ENCODE results near the gene ITGB6. TPM values are rescaled to one million over a fixed set of nuclear protein-coding genes. Genes with fewer than 3 reads are reported as not detected.
"Not testable (repeated sequence)": the region's sequence is repeated elsewhere in the genome, so short reads cannot be mapped to it uniquely, and the experiment has no call there.

The ITGB6 gene
- total RNA-seq, 2 experiments from 2014 or later = not detected

- CTCF ChIA-PET, POLR2A ChIA-PET: not testable (repeated sequence)
Observed at GRCh38 chr2:160148419-160148818, 51.7 kb downstream of the ITGB6 start.

DNA sequence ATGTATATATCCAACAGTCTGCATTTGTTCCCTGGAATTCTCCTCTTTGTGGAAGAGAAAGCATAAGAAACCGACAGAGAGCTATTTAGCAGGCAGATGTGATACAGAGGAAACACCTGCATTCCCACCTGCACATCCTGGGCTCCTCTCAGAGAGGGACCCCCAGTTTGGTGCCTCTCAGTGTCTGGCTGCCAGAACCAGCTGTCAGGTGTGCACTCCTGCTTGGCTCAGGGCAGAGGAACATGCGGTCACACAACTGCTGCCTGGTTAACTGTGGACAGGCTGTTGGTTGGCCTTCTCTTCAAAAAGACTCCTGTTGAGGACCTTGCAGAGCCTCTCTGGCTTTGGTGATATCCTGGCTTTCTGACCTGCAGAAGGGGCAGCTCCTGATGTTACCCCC, 54.6 kb downstream of the ITGB6 start:
- POLR2A ChIA-PET = no interaction called here
- CTCF ChIA-PET = interaction anchor here (0.6 kb wide), 1 partner anchor 178 kb away, joined by 3 read pairs; no protein-coding TSS in a partner anchor

DNA sequence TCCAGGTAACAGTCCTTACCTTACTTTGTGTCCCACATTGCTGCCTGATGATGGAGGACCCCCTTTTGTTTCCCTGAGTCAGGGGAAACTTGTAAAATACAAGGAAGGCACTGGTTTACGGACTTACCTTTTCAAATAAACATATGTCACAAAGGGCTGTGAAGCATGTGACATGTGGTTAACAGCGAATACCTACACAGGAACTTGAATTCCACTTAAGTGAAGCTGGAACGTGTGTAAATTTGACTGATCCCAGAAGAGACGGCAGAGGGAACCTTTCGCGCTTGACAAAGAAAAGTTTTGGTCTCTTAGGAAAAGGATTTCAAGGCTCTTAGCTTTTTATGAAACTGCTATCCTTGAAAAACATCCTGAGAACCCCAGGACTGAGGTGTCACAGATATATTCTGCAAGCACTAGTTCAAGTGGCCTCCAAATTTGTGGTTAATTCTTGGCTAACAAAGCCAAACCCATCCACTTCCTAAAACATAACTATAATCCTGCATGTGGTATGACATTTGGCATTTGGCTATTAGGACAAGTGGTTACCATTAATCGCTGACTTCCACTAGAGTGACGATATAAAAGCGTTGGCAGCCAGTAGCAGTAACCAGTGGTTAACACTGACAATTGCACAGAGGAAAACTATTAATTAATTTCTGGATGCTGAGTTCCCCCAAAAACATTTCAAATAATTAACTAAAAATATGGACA, 55.6 kb downstream of the ITGB6 start:
- POLR2A ChIA-PET = no interaction called here

DNA sequence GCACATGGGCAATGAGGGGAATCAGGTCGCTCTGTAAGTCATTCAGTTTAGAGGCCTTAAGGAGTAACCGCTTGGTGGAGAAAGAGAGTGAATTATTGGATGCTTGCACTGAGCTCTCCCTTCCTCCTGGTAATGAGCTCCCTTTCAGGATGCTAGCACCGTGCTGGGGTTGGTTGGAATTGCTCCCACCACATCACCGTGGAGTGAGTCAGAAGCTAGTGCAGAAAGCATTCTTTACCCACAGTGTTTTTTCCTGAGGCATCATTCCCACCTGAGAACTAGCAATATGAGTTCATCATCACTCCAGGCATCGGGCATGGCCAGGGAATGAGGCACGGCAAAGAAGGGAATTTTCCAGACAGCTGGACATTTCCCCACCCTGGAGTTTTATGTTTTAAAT, 57.6 kb downstream of the ITGB6 start:
- POLR2A ChIA-PET = no interaction called here
- CTCF ChIA-PET = no interaction called here

More for the DNA sequence above, 55.6 kb downstream of the ITGB6 start:
- CTCF ChIA-PET = no interaction called here

- ChIA-PET CTCF (no interaction called here), POLR2A (no interaction called here)
Observed at GRCh38 chr2:160141912-160142311, 58.2 kb downstream of the ITGB6 start.

GRCh38 chr2:160141419-160141818, 58.7 kb downstream of the ITGB6 start:
- CTCF ChIA-PET = no interaction called here

GRCh38 chr2:160140471-160140870, 59.6 kb downstream of the ITGB6 start:
- POLR2A ChIA-PET = no interaction called here
- CTCF ChIA-PET = no interaction called here

More at GRCh38 chr2:160141419-160141818, 58.7 kb downstream of the ITGB6 start:
- POLR2A ChIA-PET = no interaction called here

DNA sequence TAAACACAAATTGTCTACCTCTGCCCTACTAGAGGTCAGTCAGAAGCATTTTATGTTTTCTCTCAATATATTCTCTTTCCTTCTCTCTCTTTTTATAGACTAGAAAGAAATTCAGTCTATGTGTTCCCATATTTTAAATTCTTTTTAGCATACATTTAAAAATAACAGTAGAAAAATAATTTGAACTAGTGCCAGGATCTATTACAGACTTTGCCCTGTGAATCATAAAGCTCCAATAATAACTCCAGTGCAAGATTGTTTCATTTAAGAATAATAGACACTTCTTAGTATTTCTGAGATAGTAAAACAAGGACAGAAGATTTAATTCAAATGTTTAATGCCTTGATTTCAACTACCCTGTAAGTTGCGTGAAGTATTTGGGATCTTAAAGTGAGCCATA, 60.1 kb downstream of the ITGB6 start:
- ChIA-PET CTCF (no interaction called here), POLR2A (no interaction called here)

GRCh38 chr2:160139350-160139749, 60.7 kb downstream of the ITGB6 start:
- POLR2A ChIA-PET = no interaction called here
- CTCF ChIA-PET = no interaction called here

DNA sequence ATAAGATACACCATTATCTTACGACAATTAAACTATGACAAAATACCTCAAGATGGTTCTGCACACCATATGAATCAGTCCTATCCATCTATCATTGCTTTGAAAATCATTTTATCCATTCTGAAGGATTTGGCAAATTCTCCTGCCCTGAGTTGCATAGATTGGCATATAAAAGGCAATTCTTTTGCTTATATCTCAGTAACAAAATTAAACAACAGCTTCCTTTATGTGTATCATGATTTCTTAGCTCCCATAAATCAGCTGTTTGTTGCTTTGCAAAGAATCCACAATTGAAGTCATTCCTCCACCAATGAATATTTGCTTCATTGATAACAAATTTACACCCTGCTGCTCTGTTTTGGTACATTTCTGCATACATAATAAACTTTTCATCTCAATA, 61.7 kb downstream of the ITGB6 start:
- ChIA-PET CTCF (no interaction called here), POLR2A (no interaction called here)

DNA sequence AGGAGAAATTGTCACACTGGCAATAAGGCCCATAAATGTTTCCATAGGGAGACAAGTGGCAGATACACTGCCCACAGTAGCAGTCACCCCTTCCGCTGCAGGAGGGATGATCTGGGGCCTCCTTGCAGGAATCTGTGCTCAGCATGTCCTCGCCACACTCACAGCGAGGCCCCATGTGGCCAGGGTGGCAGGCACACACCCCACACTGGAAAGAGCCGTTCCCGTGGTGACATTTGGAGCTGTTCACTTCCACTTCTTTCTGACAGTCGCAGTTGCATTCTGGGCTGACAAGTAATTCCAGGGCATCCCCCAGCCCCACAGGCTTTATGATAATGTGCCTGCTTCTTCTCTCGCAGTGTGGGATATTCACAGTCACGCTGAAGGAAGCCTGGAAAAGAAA, 62.6 kb downstream of the ITGB6 start:
- ChIA-PET CTCF (no interaction called here), POLR2A (no interaction called here)

DNA sequence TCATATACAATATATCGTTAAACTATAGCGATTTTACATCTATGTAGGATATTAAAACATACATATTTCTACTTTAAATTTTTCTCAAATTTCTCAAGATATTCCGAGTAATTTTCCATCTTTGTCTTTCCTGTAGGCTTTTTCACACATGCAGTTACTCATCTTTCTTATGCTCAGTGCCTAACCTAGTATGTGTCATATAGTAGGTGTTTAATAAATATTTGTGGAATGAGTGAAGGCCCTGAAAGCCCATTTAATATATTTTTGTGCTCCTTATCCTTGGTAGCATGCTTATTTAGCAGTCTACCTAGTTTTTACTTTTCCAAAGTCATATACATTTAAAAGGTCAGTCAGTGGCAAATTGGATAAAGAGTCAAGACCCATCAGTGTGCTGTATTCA, 67.3 kb downstream of the ITGB6 start:
- ChIA-PET POLR2A (no interaction called here), CTCF (no interaction called here)

GRCh38 chr2:160126756-160127155, 73.3 kb downstream of the ITGB6 start:
- ChIA-PET CTCF (no interaction called here), POLR2A (no interaction called here)

GRCh38 chr2:160126315-160126714, 73.8 kb downstream of the ITGB6 start:
- ChIA-PET CTCF (no interaction called here), POLR2A (no interaction called here)

- POLR2A ChIA-PET = no interaction called here
- CTCF ChIA-PET = no interaction called here
Observed at GRCh38 chr2:160125828-160126227, 74.2 kb downstream of the ITGB6 start.

DNA sequence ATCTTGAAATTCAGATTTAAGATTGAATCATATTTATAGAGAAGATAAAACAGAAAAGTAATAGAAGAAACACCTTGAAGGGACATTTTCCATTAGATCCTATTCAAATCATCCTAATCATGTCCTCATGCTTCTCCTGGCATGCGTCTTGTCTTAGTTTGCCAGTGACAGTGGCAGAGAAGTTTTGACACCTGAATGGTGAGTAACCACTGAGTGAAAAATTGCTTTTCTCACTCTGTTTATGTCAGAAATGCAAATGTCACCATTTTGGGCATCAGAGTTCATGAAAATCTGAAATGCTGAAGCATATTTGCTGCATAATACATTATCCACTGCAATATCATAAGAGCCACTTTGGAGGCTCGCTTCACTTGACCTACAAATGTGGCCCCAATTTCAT, 74.7 kb downstream of the ITGB6 start:
- CTCF ChIA-PET = no interaction called here
- POLR2A ChIA-PET = no interaction called here

DNA sequence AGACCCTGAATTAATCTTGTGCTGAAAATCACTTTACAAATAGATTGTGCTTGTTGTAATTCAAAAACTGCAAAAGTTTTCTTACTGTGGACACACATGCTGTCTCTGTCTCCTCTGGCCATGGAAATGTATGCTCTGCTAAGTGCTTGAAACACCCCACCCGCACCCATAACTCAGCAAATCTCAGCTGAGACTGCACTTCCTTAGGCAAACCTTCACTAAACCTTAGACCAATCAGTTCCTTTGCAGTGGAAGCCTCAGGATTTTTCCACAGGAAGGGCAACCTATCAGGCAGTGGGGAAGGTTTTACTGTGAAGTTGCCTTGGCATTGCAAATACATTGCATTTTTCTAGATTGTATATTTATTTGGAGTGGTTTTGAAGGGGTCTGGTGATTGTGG, 75.5 kb downstream of the ITGB6 start:
- CTCF ChIA-PET = no interaction called here
- POLR2A ChIA-PET = no interaction called here

DNA sequence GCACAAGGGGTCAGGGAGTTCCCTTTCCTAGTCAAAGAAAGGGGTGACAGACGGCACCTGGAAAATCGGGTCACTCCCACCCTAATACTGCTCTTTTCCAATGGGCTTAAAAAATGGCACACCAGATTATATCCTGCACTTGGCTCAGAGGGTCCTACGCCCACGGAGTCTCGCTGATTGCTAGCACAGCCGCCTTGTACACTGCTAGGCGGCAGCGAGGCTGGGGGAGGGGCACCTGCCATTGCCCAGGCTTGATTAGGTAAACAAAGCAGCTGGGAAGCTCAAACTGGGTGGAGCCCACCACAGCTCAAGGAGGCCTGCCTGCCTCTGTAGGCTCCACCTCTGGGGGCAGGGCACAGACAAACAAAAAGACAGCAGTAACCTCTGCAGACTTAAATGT, 85.4 kb downstream of the ITGB6 start:
- POLR2A ChIA-PET = not testable (repeated sequence)

DNA sequence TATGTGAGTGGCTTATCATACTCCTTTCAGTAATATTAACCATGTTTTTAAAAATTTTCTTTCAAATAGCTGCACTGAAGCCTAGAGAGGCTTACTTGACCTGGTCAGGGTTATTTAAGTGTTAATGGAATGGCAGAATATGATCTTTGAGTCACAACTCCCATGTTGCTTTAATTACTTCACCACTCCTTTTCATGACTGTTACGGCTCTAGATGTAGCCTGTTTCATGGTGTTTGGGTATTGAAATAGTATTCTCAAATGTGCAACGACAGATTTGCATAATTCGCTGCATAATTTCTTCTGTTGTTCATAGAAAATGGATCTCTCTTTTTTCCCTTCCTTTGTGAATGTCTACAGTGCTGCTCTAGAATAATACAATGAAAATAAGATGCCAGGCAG, 86.1 kb downstream of the ITGB6 start:
- POLR2A ChIA-PET = no interaction called here
- CTCF ChIA-PET = no interaction called here

More for the DNA sequence above, 85.4 kb downstream of the ITGB6 start:
- CTCF ChIA-PET = not testable (repeated sequence)

DNA sequence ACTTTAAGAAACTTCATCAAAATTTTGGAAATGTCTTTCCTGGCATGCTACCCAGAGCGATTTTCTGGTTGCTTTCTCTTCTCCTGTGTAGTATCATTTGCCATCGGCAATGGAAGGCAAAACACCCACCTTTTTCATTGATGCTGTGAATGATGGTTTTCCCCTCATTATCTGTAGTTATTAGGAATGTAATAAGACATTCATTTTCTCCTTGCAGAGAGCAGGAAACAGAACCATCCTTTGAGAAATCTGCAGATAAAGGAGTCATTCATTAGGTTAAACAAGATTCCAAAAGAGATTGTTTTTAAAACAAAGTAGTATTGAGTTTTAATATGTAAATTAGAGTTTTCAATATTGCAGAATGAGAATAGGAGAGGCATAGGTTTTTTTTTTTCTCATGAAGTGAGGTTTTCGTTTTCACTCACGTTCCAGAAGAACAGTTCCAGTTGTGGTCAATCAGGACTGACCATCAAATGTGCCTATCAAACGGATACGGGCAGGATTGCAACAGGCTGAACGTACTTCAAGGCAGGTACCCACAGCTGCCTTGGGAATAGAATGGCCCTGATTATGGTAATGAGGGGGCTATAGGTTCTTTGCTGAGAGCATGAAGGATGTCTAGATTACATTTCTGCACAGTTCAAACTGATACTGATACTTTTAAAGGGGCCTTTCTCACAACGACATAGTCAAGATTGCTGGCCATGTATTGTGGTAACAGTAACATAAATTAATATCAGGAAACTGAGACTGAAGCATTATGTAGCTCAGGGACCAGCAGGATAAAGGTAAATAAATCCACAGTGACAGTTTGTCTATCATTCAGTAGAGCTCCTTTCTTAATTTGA, 87.9 kb downstream of the ITGB6 start:
- ChIA-PET POLR2A (no interaction called here), CTCF (interaction anchor here (0.6 kb wide), 1 partner anchor 1636 kb away, joined by 3 read pairs; no protein-coding TSS in a partner anchor)

- POLR2A ChIA-PET = no interaction called here
Observed at GRCh38 chr2:160110674-160111239, 89.3 kb downstream of the ITGB6 start.

More at GRCh38 chr2:160110674-160111239, 89.3 kb downstream of the ITGB6 start:
- CTCF ChIA-PET = interaction anchor here (0.6 to 1.8 kb wide), 5 partner anchors 99 to 953 kb away, joined by 3 to 9 read pairs (median 3); no protein-coding TSS in a partner anchor

All from activated CD8-positive, alpha-beta memory T cell treated with anti-CD3 and anti-CD28 coated beads for 36 hours (primary cell).